Activated T-helper 2 cell treated with anti-CD3 and anti-CD28 coated beads, Interferon-gamma antibody, Interleukin-2, Interleukin-4, amounts not matched to agents 10 μg/mL and 5 μg/mL and 100 μg/mL, durations not matched to agents 14 hours and 24 hours and 36 hours (primary cell): Measurements from ENCODE around the gene DUSP5. TPM values are rescaled to one million over a fixed set of nuclear protein-coding genes. Genes with fewer than 3 reads are reported as not detected.
"Not testable (repeated sequence)": the region's sequence is repeated elsewhere in the genome, so short reads cannot be mapped to it uniquely, and the experiment has no call there.

Experiments used
- DNase-seq: peaks from one replicate; pipeline ENCODE4 v3.0.0; 2021; ENCODE audit warnings: low spot score
- H3K27ac Mint-ChIP-seq: one replicate; pipeline ENCODE4 v1.8.0; 2021; ENCODE audit warnings: mixed read lengths
- H3K27me3 Mint-ChIP-seq: one replicate; pipeline ENCODE4 v1.8.0; 2021; ENCODE audit warnings: low read depth, mixed read lengths
- H3K36me3 Mint-ChIP-seq: one replicate; pipeline ENCODE4 v1.8.0; 2021; ENCODE audit warnings: low read depth, mixed read lengths
- H3K4me1 Mint-ChIP-seq: one replicate; pipeline ENCODE4 v1.8.0; 2021; ENCODE audit warnings: low read depth, mixed read lengths
- H3K4me3 Mint-ChIP-seq: one replicate; pipeline ENCODE4 v1.8.0; 2021; ENCODE audit warnings: low read depth, mild to moderate bottlenecking, moderate library complexity, mixed read lengths
- H3K9me3 Mint-ChIP-seq: one replicate; pipeline ENCODE4 v1.8.0; 2021; ENCODE audit warnings: mixed read lengths
- intact Hi-C: fragments of 100-400 bp; cut with micrococcal nuclease; formaldehyde crosslinking; loops from one replicate; pipeline ENCODE4 v1.15.1; 2023
- total RNA-seq: library from RNA; stranded (reverse); gene quantifications from 2 replicates; pipeline ENCODE4 v1.2.3, GENCODE V29; 2022

The DUSP5 gene
- total RNA-seq, 1 donor from 2014 or later, result 86.2 TPM

- H3K27ac Mint-ChIP-seq, DNase-seq, H3K9me3 Mint-ChIP-seq, H3K27me3 Mint-ChIP-seq, intact Hi-C loops, H3K4me3 Mint-ChIP-seq, H3K36me3 Mint-ChIP-seq: not testable (repeated sequence)
- peaks cover 63% of the 10 kb centered on the region for H3K4me1 Mint-ChIP-seq
Observed at GRCh38 chr10:110532628-110533027, 34.9 kb downstream of the DUSP5 start.

GRCh38 chr10:110533149-110533548 is 35.4 kb downstream of the DUSP5 start:
- H3K4me3 Mint-ChIP-seq, result no peak overlapping the region
- H3K27ac Mint-ChIP-seq, result no peak overlapping the region

GRCh38 chr10:110534571-110534970 is 36.9 kb downstream of the DUSP5 start:
- no peak for DNase-seq

More at GRCh38 chr10:110533149-110533548, 35.4 kb downstream of the DUSP5 start:
- Mint-ChIP-seq H3K36me3 (no peaks in the 10 kb centered on the region), H3K27me3 (no peaks in the 10 kb centered on the region), H3K4me1 (peaks cover 58% of the 10 kb centered on the region), H3K9me3 (no peaks in the 10 kb centered on the region)
- no peak for DNase-seq
- intact Hi-C loops, result no loop called here

GRCh38 chr10:110535958-110536891 is 38.5 kb downstream of the DUSP5 start:
- Mint-ChIP-seq H3K27ac (peak overlapping the region; percentile 92), H3K36me3 (no peaks in the 10 kb centered on the region), H3K4me1 (peaks cover 55% of the 10 kb centered on the region), H3K27me3 (no peaks in the 10 kb centered on the region), H3K9me3 (no peaks in the 10 kb centered on the region), H3K4me3 (peak overlapping the region; percentile 27)
- intact Hi-C loops, result loop anchor here (1.0 kb wide), 6 partner anchors 24 to 183 kb away; partner anchors contain the start of gene SMC3
- DNase-seq, result peak; percentile 42

More at GRCh38 chr10:110534571-110534970, 36.9 kb downstream of the DUSP5 start:
- Mint-ChIP-seq H3K27me3 (no peaks in the 10 kb centered on the region), H3K36me3 (no peaks in the 10 kb centered on the region), H3K9me3 (no peaks in the 10 kb centered on the region), H3K27ac (peak overlapping the region; percentile 44), H3K4me3 (peak overlapping the region; percentile 24), H3K4me1 (peaks cover 58% of the 10 kb centered on the region)
- intact Hi-C loops, result no loop called here

- intact Hi-C loops, result no loop called here
- no peaks in the 10 kb centered on the region for H3K27me3 Mint-ChIP-seq
- no peak overlapping the region for H3K4me3 Mint-ChIP-seq
- peaks cover 45% of the 10 kb centered on the region for H3K4me1 Mint-ChIP-seq
- DNase-seq, result no peak
- H3K27ac Mint-ChIP-seq, result no peak overlapping the region
- H3K9me3 Mint-ChIP-seq, result no peaks in the 10 kb centered on the region
- no peaks in the 10 kb centered on the region for H3K36me3 Mint-ChIP-seq
Observed at GRCh38 chr10:110539091-110539490, 41.4 kb downstream of the DUSP5 start.

GRCh38 chr10:110540031-110540430 is 42.3 kb downstream of the DUSP5 start:
- no peaks in the 10 kb centered on the region for H3K36me3 Mint-ChIP-seq
- H3K9me3 Mint-ChIP-seq, result no peaks in the 10 kb centered on the region
- no peak for DNase-seq
- H3K27ac Mint-ChIP-seq, result peak overlapping the region; percentile 64
- intact Hi-C loops, result no loop called here
- H3K4me3 Mint-ChIP-seq, result no peak overlapping the region
- H3K4me1 Mint-ChIP-seq, result peaks cover 36% of the 10 kb centered on the region
- no peaks in the 10 kb centered on the region for H3K27me3 Mint-ChIP-seq

GRCh38 chr10:110544958-110545537 is 47.3 kb downstream of the DUSP5 start:
- intact Hi-C loops, result no loop called here
- Mint-ChIP-seq H3K4me1 (peaks cover 13% of the 10 kb centered on the region), H3K4me3 (no peak overlapping the region), H3K27ac (no peak overlapping the region), H3K27me3 (peaks cover 8% of the 10 kb centered on the region), H3K9me3 (no peaks in the 10 kb centered on the region), H3K36me3 (no peaks in the 10 kb centered on the region)
- DNase-seq, result no peak

- DNase-seq, result no peak
- H3K4me3 Mint-ChIP-seq, result no peak overlapping the region
- intact Hi-C loops, result no loop called here
- no peaks in the 10 kb centered on the region for H3K9me3 Mint-ChIP-seq
- H3K27ac Mint-ChIP-seq, result no peak overlapping the region
- no peaks in the 10 kb centered on the region for H3K36me3 Mint-ChIP-seq
- peaks cover 16% of the 10 kb centered on the region for H3K27me3 Mint-ChIP-seq
- peaks cover 12% of the 10 kb centered on the region for H3K4me1 Mint-ChIP-seq
Observed at GRCh38 chr10:110546077-110546476, 48.4 kb downstream of the DUSP5 start.

GRCh38 chr10:110546499-110547110 is 48.9 kb downstream of the DUSP5 start:
- Mint-ChIP-seq H3K4me1 (peaks cover 12% of the 10 kb centered on the region), H3K4me3 (no peak overlapping the region), H3K36me3 (no peaks in the 10 kb centered on the region), H3K27ac (no peak overlapping the region), H3K9me3 (no peaks in the 10 kb centered on the region), H3K27me3 (peaks cover 22% of the 10 kb centered on the region)
- intact Hi-C loops, result loop anchor here (1.0 kb wide), 3 partner anchors 192 to 240 kb away; no protein-coding TSS in a partner anchor
- no peak for DNase-seq

GRCh38 chr10:110547139-110547761 is 49.5 kb downstream of the DUSP5 start:
- Mint-ChIP-seq H3K27me3 (peaks cover 28% of the 10 kb centered on the region), H3K27ac (no peak overlapping the region), H3K4me1 (peaks cover 12% of the 10 kb centered on the region), H3K9me3 (no peaks in the 10 kb centered on the region), H3K4me3 (no peak overlapping the region), H3K36me3 (no peaks in the 10 kb centered on the region)
- no peak for DNase-seq
- intact Hi-C loops, result loop anchor here (1.0 kb wide), 3 partner anchors 193 to 241 kb away; no protein-coding TSS in a partner anchor

- Mint-ChIP-seq H3K4me1 (peaks cover 12% of the 10 kb centered on the region), H3K9me3 (no peaks in the 10 kb centered on the region), H3K4me3 (no peak overlapping the region), H3K27me3 (peaks cover 34% of the 10 kb centered on the region), H3K36me3 (no peaks in the 10 kb centered on the region), H3K27ac (no peak overlapping the region)
- intact Hi-C loops, result no loop called here
- no peak for DNase-seq
Observed at GRCh38 chr10:110548002-110548401, 50.3 kb downstream of the DUSP5 start.

GRCh38 chr10:110549211-110549610 is 51.5 kb downstream of the DUSP5 start:
- no peak for DNase-seq
- H3K9me3 Mint-ChIP-seq, result no peaks in the 10 kb centered on the region
- intact Hi-C loops, result no loop called here
- no peaks in the 10 kb centered on the region for H3K36me3 Mint-ChIP-seq
- H3K27ac Mint-ChIP-seq, result no peak overlapping the region
- H3K27me3 Mint-ChIP-seq, result peaks cover 38% of the 10 kb centered on the region
- H3K4me3 Mint-ChIP-seq, result no peak overlapping the region
- H3K4me1 Mint-ChIP-seq, result peaks cover 12% of the 10 kb centered on the region
